Activated CD4-positive, CD25-positive, alpha-beta regulatory T cell treated with anti-CD3 and anti-CD28 coated beads, Interleukin-2, amount 50 U/mL, for 16 hours (primary cell): ENCODE data around the gene THRA.
"Not testable (repeated sequence)": the region's sequence is repeated elsewhere in the genome, so short reads cannot be mapped to it uniquely, and the experiment has no call there.

Source experiments
- DNase-seq: peaks from one replicate; pipeline ENCODE4 v3.0.0-alpha.2; 2020; ENCODE audit warnings: low read depth, low spot score

Gene THRA

DNA sequence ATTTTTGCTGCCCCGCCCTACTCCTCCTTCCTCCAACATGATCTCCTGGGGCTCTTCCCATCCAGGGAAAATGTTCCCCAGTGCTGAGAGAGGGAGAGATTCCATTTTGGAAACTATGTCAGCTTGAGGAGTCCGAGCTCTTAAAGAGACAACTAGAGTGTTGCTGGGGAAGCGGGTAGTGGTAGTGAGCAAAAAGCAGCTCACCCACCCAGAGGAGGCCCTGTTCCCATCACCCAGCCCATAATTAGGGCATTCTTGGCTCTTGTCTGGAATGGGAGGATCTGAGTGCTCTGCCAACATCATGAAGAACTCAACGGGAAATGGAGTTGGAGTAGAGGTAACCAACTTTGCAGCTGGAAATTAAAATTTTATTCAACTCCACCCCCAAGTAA, 49.9 kb downstream of the THRA start:
- no peak for DNase-seq

DNA sequence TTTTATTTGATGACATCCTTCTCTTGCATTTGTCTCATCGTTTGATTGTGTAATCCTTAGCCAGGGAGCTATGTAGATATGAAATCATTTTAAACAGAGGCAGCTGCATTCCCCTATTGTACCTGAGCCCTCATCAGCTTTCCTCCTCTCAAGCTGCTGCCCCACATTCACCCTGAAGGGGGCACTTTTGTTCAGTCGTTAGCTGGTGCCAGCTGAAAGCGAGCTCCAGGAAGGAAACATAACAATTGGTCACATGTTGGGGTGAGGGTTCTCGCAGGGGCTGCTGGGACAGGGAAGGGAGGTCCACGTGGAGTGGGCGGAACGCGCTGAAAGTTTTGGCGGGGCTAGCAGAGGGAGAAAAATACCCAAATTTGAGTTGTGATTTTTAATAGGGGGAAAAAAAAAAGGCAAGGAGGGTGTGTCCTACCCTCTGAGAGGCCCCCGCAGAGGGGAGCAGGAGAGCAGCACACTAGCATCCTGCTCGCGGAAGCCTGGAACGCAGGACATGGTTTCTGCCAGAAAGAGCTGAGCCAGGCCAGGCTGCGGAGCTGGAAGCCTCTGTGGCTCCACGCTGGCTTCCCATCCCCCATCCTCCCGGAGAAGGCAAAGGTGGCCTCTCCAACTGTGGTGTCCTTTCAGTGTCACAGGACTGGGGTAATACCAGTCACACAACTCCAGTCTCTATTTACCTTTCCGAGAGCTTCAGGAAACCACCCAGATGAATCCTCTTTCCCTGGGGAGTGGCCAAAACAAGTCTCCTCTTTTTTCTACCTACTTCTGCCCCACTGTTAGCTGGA, 50.5 kb downstream of the THRA start:
- peak; percentile 86 for DNase-seq

DNA sequence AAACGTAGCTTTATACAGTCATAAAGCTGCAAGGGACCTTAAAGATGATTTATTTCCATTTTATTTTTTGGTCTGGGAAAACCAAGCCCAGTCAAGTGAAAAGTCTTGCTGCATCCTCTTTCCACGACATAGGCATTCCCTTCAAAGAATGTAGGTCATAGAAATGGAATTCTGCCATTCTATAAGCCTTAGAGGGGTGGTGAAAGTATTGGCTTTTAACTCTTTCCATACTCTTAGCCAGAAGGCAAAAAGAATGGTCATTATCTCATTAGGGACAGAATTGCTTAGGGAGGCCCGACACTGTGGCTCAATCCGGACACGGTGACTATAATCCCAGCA, 51.1 kb downstream of the THRA start:
- no peak for DNase-seq

DNA sequence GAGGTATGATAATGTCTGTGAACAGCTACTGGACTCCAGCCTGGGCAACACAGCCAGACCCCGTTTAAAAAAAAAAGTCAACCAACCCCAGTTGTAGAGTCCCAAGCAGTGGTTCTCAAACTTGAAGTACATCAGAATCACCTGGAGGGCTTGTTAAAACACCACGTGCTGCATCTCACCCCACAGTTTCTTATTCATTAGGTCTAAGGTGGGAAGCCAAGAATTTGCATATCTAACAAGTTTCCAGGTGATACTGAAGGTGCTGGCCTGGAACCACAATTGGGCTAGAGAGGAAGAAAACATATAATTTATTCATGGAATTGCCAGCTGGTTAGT, 52.3 kb downstream of the THRA start:
- DNase-seq: no peak

DNA sequence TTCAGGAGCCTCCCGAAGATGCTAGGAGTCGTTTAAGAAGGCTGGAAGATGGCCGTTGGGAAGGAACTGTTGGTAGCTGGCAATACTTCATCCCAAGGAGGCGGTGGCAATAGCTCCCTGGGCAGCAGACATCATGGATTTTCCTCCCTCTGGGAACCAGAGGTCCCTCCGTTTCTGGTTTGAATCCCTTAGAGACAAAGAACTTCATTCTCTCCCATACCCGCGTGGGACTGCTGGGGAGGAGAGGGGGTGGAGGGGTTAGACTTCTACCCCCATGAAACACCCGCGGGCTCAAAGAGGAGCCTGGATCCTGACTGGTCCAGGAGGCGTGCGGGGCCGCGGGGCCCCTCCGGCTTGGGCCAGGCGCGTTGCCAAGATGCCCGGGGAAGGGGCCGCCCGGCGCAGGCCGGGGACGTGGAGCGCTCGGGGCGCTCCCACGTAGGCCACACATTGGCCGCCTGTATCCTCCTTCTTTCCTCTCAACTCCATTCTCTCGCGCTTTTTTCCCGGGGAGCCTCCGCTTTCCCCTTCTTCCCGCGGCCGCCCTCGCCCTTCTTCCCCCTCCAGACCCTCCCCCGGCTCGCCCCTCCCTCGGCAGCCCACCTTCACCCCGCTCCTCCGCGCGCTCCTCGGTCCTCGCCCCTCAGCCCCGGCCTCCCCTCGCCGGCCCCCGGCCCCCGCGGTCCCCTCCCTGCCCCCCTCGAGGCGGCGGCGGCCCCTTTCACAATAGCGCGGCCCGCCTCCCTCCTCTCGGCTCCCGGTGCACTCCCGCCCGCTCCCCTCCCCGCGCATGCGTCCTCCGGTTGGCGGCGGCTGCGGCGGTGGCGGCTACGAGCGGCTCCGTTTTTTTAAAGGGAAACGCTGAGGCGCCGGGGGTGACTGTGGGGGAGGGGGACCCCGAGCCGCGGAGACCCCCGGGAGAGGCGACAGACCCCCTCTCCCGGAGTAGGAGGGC, 58.7 kb downstream of the THRA start, which contains the start of gene MSL1:
Gene MSL1 (plus strand): TSS at position 791 of the 955 bp plus-strand sequence. CDS start 642 bp downstream, outside the sequence.
- DNase-seq: peak; percentile 75

DNA sequence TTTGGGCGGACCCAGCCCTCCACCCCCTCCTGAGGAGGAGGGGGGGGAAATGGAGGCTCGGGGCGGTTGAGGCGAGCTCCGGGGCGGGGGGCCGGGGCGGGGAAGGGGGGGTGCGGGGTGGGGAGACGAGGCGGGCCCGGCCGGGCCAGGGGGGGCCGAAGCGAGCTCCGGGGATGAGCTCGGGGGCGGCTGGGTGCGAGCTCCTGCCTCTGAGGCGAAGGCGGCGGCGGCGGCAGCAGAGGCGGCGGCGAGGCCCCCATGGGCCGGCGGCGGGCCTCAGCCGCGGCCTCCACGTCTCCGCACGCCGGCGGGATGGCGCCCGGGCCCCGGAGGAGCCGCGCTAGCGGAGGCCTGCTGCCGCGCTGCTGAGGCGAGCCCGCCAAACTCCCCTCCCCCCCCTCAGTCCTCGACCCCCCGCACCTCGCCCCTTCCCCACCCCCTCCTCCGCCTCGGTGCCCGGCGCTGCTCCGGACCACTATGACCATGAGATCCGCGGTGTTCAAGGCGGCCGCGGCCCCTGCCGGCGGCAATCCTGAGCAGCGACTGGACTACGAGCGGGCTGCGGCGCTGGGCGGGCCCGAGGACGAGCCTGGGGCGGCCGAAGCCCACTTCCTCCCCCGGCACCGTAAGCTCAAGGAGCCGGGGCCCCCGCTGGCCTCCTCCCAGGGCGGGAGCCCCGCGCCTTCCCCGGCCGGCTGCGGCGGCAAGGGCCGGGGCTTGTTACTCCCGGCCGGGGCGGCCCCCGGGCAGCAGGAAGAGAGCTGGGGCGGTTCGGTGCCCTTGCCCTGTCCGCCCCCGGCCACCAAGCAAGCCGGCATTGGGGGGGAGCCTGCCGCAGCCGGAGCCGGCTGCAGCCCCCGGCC, 59.6 kb downstream of the THRA start:
- DNase-seq: no peak

DNA sequence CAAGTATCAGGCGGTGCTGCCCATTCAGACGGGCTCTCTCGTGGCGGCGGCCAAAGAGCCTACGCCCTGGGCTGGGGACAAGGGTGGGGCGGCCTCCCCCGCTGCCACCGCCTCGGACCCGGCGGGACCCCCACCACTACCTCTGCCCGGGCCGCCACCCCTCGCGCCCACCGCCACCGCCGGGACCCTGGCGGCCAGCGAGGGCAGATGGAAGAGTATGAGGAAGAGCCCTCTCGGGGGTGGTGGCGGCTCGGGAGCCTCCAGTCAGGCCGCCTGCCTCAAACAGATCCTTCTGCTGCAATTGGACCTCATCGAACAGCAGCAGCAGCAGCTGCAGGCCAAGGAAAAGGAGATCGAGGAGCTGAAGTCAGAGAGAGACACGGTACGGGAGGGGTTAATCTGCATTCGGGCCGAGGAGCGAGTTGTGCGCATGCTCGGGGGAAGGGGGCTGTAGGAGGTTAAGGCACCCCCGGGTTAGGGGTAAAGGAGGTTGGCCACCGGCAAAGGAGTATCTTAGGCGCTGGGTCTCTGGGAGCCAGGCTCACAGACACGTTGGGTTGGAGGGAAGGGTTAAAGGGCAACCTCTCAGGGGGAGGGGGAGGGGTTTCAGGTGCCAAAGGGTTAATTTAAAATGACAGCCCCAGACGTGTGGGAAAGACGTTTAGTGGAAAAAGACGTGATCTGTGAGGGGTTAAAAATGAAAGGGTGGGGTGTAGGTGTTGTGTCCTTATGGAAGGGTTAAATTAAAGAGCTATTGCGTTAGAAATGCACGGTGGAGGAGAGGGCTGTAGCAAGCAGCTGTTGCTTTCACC, 60.4 kb downstream of the THRA start:
- DNase-seq: no peak

DNA sequence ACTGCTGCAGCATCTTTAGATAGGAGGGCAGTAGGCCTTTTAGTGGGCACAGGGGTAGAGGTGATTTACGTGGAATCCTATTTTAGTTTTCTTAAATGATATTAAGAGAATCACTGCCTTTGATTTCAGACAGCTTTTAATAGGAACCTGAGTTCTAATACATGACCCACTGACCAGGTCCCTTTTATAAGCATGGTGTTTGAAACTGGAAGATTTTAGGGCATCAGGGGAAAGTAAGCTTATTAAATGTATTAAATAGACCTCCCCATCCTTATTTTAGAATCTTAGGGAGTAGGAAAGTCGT, 61.0 kb downstream of the THRA start:
- DNase-seq: no peak

DNA sequence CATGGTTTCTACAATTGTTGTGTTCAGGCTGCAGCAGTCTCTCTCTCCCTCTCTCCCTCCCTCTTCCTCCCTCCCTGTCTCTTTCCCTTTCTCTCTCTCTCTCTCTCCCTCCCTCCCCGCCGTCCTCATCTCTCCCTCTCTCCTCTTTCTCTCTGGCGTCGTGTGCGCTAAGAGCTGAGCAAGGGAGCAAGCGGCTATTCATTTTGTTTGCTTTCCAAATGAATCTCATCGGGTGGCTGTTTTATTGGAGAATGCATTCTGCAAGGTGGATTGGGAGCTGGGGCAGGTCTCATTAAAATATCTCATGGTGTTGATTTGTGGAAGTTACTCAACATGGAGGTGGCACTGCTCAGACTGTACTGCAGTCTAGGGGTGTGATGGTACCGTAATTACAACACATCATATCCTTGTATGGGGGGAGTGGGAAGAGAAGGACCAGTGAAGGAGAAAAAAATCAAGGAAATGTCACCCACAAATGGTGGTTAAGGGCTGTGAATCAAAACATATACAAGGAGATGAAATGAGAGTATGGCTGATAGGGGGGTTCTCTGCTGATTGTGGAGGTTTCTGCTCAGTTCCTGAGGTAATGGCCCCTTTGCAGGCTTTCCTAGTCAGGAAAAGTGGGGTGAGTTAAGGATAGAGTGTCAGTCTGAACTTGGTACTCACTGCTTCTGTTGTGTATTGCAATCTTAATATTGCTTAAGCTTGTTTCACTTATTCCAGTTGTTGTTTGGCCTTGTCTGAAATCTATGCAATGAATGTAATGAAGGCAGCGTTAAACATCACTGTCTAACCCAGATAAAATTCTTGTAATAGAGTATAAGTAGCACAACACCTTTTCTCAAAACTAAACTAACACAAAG, 61.7 kb downstream of the THRA start:
- DNase-seq: no peak

DNA sequence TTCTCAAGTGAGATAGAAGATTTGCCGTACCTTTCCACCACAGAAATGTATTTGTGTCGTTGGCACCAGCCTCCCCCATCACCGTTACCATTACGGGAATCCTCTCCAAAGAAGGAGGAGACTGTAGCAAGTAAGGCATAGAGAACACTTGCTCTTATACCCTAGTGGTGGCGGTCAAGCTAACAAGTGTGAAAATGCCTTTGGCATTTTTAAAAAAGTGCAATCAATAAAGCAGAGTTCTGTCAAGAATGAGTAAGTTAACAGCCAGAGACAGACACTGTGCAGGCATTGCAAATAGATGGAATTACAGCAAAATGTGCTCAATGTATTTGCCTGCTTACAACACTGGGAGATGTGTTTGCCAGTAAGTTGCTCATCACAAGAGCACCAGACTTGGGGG, 66.7 kb downstream of the THRA start:
- DNase-seq: no peak

DNA sequence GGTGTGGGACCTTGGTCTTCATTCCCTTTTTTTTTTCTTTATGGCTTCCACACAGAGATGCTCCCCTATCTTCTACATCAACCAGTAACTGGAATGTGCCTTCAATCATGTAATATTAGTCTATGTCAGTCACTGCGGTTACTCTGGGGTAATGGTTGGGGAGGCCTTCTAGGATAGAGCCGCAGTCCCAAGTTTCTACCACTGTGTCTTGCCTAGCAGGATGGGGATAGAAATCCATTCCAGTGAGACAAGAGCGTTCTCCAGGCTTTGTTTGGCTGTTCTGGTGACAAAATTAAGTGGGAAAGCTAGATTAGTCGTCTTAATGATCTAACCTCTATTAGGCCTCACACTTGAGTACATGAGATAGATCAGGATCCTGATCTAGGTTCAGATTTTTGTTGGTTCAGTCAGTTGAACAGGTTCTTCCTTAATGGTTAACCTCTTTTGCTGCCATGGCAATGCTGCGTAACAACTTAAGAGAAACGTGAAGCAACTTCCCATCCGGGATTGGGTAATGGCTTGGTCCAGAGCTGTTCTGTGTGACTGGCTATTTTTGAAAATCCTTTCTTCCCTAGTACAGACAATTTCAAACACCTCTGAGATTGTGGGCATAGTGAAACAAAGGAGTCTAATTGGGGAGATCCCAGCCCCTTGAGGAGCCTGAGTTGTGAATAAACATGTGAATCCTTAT, 67.7 kb downstream of the THRA start:
- DNase-seq: no peak

DNA sequence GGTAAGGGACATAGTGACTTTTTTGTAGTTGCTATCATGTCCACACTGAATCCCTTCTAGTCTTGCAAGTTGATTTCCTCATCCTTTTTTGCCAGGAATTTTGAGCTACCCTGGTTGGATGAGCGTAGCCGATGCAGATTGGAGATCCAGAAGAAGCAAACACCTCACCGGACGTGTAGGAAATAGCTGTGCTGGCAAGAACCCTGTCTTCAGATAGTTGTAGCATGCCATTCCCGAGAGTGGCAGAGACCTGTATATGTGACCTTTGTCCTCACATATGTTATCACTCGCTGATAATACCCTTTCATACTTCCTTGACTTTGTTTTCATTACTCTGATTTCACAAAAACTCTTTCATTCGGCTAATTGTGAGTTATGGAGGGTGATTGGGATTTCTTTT, 71.4 kb downstream of the THRA start:
- DNase-seq: no peak

DNA sequence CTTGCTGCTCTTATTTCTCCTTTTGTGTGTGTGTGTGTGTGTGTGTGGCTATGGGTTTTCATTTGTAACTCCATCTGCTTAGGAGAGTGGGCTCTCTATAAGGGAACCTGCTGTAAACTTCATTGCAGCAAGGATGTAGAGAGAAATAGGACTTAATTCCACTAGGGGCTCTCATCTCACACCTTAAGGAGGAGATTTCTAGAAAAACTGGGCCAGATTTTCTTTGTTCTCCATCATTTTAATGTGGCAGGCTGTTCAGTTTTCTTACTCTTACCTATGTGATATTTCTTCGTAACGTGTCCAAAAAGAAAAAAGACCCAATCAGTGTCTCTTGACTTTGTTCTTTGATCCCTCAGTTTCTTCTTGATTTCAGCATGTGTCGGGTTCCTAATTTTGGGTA, 73.1 kb downstream of the THRA start:
- no peak for DNase-seq

DNA sequence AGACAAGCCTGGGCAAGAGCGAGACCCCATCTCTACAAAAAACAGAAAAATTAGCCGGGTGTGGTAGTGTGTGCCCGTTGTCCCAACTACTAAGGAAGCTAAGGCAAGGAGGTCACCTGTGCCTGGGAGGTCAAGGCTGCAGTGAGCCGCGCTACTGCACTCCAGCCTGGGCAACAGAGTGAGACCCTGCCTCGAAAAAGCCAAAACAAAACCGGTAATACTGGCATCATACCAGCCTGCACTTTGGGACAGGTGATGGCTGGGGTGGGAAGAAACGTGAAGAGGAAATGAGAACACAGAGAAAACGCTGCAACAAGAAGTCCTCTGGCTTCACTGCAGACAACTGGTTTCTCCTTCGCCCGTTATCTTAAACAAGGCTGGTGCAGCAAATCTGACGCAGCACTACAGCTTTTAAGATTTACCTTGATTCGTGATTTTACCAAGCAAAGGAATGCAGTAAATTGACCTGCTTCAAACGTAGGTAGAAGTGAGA, 76.8 kb downstream of the THRA start:
- no peak for DNase-seq

DNA sequence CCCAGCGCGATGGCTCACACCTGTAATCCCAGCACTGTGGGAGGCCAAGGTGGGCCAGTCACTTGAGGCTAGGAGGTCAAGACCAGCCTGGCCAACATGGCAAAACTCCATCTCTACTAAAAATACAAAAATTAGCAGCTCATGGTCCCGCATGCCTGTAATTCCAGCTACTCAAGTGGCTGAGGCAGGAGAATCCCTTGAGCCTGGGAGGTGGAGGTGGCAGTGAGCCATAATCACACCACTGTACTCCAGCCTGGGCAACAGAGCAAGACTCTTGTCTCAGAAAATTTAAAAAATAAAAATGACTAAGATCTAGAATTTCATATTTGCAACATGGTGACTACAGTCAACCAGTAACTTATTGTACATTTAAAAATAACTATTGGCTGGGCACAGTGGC, 80.4 kb downstream of the THRA start:
- DNase-seq: not testable (repeated sequence)
